HG03571 (cell line): ENCODE data around the gene HS6ST3.
"Not testable (repeated sequence)": the region's sequence is repeated elsewhere in the genome, so short reads cannot be mapped to it uniquely, and the experiment has no call there.

Experiments used
- ATAC-seq: cut with Tn5 transposase; IDR thresholded peaks from one replicate; pipeline ENCODE4 v1.9.1; 2021; ENCODE audit not compliant: unreplicated experiment

The HS6ST3 gene

GRCh38 chr13:96428911-96429310, 339.0 kb downstream of the HS6ST3 start:
- no peak for ATAC-seq

GRCh38 chr13:96431044-96431581, 341.2 kb downstream of the HS6ST3 start:
- no peak for ATAC-seq

- ATAC-seq: no peak
Measured at GRCh38 chr13:96444676-96445075, 354.8 kb downstream of the HS6ST3 start.

- ATAC-seq: no peak
Measured at GRCh38 chr13:96449920-96450319, 360.0 kb downstream of the HS6ST3 start.

- no peak for ATAC-seq
Measured at GRCh38 chr13:96450326-96451020, 360.6 kb downstream of the HS6ST3 start.

GRCh38 chr13:96454466-96454865, 364.6 kb downstream of the HS6ST3 start:
- no peak for ATAC-seq

- no peak for ATAC-seq
Measured at GRCh38 chr13:96460609-96461008, 370.7 kb downstream of the HS6ST3 start.

GRCh38 chr13:96473526-96474180, 383.7 kb downstream of the HS6ST3 start:
- no peak for ATAC-seq

- ATAC-seq: no peak
Measured at GRCh38 chr13:96474181-96474557, 384.3 kb downstream of the HS6ST3 start.

GRCh38 chr13:96475103-96475502, 385.2 kb downstream of the HS6ST3 start:
- ATAC-seq: no peak

GRCh38 chr13:96481482-96481881, 391.6 kb downstream of the HS6ST3 start:
- no peak for ATAC-seq

- ATAC-seq: no peak
Measured at GRCh38 chr13:96490496-96490989, 400.6 kb downstream of the HS6ST3 start.

GRCh38 chr13:96491103-96491502, 401.2 kb downstream of the HS6ST3 start:
- ATAC-seq: no peak

- no peak for ATAC-seq
Measured at GRCh38 chr13:96492766-96493165, 402.9 kb downstream of the HS6ST3 start.

- no peak for ATAC-seq
Measured at GRCh38 chr13:96499656-96500055, 409.7 kb downstream of the HS6ST3 start.

GRCh38 chr13:96500953-96501352, 411.0 kb downstream of the HS6ST3 start:
- no peak for ATAC-seq

GRCh38 chr13:96503481-96503880, 413.6 kb downstream of the HS6ST3 start:
- no peak for ATAC-seq

GRCh38 chr13:96511587-96511986, 421.7 kb downstream of the HS6ST3 start:
- ATAC-seq: no peak

- no peak for ATAC-seq
Measured at GRCh38 chr13:96519380-96519779, 429.5 kb downstream of the HS6ST3 start.

GRCh38 chr13:96524398-96525020, 434.6 kb downstream of the HS6ST3 start:
- not testable (repeated sequence) for ATAC-seq

- ATAC-seq: no peak
Measured at GRCh38 chr13:96525715-96526114, 435.8 kb downstream of the HS6ST3 start.

- no peak for ATAC-seq
Measured at GRCh38 chr13:96527497-96527896, 437.6 kb downstream of the HS6ST3 start.
